Measurements from ENCODE around the gene GNAI3.

GRCh38 chr1:109516872-109517271, 31.5 kb upstream of the GNAI3 start:
- TF ChIP-seq CTCF (tag by site-specific recombination; IDR thresholded peaks at IDR 0.05) (no peak), ZNF558 (tag by site-specific recombination; IDR thresholded peaks at IDR 0.05) (no peak), ZNF768 (tag by site-specific recombination; IDR thresholded peaks at IDR 0.05) (no peak), ZBTB1 (tag by site-specific recombination; IDR thresholded peaks at IDR 0.05) (no peak), KLF1 (tag by site-specific recombination; IDR thresholded peaks at IDR 0.05) (no peak), PRDM4 (tag by site-specific recombination; IDR thresholded peaks at IDR 0.05) (no peak)
